A673 (cell line): ENCODE results near the gene TGIF2. TPM values are rescaled to one million over a fixed set of nuclear protein-coding genes. Genes with fewer than 3 reads are reported as not detected.

Source experiments
- BruUV-seq: library from RNA; stranded (reverse); fragments of 400-500 nt; replicated peaks from 2 replicates; lab custom pipeline; 2021; lab: Mats Ljungman, UMichigan
- CTCF ChIA-PET: fragments of 300-600 bp; sonication (Branson Sonifier 250); formaldehyde crosslinking; loops from one replicate; lab custom pipeline; 2022; ENCODE audit warnings: antibody characterized with exemption; lab: Charles Lee
- POLR2A ChIA-PET: fragments of 300-600 bp; sonication (Branson Sonifier 250); formaldehyde crosslinking; loops from one replicate; lab custom pipeline; 2022; ENCODE audit warnings: antibody characterized with exemption; ENCODE audit not compliant: low non-redundant PET; lab: Charles Lee
- DNase-seq: peaks from one replicate; pipeline ENCODE4 v3.0.0-alpha.2; 2015; ENCODE audit warnings: low spot score
- H3K27ac ChIP-seq: fragments of 200-600 bp; sonication (generic); 2 replicates; pipeline ENCODE4 v1.5.1; 2016; ENCODE audit warnings: mixed run types, low read depth, mild to moderate bottlenecking, mixed read lengths, antibody characterized with exemption, low read length; ENCODE audit not compliant: poor library complexity, severe bottlenecking
- H3K27me3 ChIP-seq: fragments of 200-600 bp; sonication (generic); replicated peaks from 2 replicates; pipeline ENCODE4 v1.6.1; 2017; ENCODE audit warnings: mixed run types, low read depth, mild to moderate bottlenecking, mixed read lengths, antibody characterized with exemption, low read length; ENCODE audit not compliant: insufficient read depth, poor library complexity
- H3K36me3 ChIP-seq: fragments of 200-600 bp; sonication (generic); 2 replicates; pipeline ENCODE4 v1.6.1; 2016; ENCODE audit warnings: mixed run types, mild to moderate bottlenecking, mixed read lengths, antibody characterized with exemption, low read length; ENCODE audit not compliant: insufficient read depth, poor library complexity, severe bottlenecking
- H3K4me1 ChIP-seq: fragments of 200-600 bp; sonication (generic); 2 replicates; pipeline ENCODE4 v1.6.1; 2017; ENCODE audit warnings: mixed run types, mild to moderate bottlenecking, mixed read lengths, antibody characterized with exemption, low read length; ENCODE audit not compliant: insufficient read depth, poor library complexity, severe bottlenecking
- H3K4me3 ChIP-seq: fragments of 200-600 bp; sonication (generic); 2 replicates; pipeline ENCODE4 v1.5.1; 2016; ENCODE audit warnings: low read depth, mixed run types, mild to moderate bottlenecking, mixed read lengths, low read length; ENCODE audit not compliant: poor library complexity, severe bottlenecking
- H3K9me3 ChIP-seq: fragments of 200-600 bp; sonication (generic); 2 replicates; pipeline ENCODE4 v1.6.1; 2016; ENCODE audit warnings: mixed run types, low read depth, mild to moderate bottlenecking, mixed read lengths, antibody characterized with exemption, low read length; ENCODE audit not compliant: poor library complexity, severe bottlenecking
- EZH2 ChIP-seq: fragments of 200-600 bp; sonication (generic); IDR thresholded peaks from 2 replicates; pipeline ENCODE4 v1.6.1; 2017; ENCODE audit warnings: borderline replicate concordance, low read depth, mild to moderate bottlenecking, mixed read lengths, antibody characterized with exemption, low read length; ENCODE audit not compliant: poor library complexity, severe bottlenecking
- intact Hi-C: fragments of 100-400 bp; cut with micrococcal nuclease; formaldehyde crosslinking; loops from one replicate; pipeline ENCODE4 v1.10.0; 2022; ENCODE audit not compliant: unreplicated experiment
- total RNA-seq: library from RNA; stranded (reverse); gene quantifications from 2 replicates; pipeline ENCODE4 v1.2.3, GENCODE V29; 2021
- TF ChIP-seq, protein P1 (sequence below): fragments of 300-800, 200-600 bp; sonication (generic); conservative IDR thresholded peaks from 2 replicates; pipeline ENCODE4 v1.5.1; 2017; ENCODE audit warnings: low read depth, mild to moderate bottlenecking, antibody characterized with exemption, low read length, moderate library complexity, mixed read lengths

TGIF2 gene
- total RNA-seq, 1 experiment from 2014 or later, result 59.0 TPM

DNA sequence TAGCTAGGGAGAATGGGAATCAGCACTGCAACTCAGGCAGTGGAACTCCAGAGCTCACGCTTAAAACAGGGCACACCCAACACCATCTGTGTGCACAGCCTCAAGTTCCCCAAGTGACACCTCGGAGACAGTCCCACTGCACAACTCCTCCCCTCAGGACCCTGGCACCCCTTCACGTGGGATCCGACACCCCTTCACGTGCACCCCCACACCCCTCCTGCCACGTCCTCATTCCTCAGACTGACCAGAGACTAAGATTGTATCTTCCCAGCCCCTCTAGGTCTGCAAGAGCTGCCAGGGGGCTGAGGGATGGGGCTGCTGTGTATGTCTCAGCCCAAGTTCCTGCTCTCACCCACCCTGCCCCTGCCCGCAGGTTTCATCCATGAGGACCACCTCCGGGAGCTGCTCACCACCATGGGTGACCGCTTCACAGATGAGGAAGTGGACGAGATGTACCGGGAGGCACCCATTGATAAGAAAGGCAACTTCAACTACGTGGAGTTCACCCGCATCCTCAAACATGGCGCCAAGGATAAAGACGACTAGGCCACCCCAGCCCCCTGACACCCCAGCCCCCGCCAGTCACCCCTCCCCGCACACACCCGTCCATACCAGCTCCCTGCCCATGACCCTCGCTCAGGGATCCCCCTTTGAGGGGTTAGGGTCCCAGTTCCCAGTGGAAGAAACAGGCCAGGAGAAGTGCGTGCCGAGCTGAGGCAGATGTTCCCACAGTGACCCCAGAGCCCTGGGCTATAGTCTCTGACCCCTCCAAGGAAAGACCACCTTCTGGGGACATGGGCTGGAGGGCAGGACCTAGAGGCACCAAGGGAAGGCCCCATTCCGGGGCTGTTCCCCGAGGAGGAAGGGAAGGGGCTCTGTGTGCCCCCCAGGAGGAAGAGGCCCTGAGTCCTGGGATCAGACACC, 24.4 kb upstream of the TGIF2 start:
- Histone ChIP-seq H3K4me1 (peaks cover 3% of the 10 kb centered on the region), H3K4me3 (no peak overlapping the region), H3K27me3 (no peaks in the 10 kb centered on the region), H3K9me3 (no peaks in the 10 kb centered on the region), H3K36me3 (no peaks in the 10 kb centered on the region), H3K27ac (no peak overlapping the region)
- DNase-seq, result no peak
- TF ChIP-seq, protein P1, sequence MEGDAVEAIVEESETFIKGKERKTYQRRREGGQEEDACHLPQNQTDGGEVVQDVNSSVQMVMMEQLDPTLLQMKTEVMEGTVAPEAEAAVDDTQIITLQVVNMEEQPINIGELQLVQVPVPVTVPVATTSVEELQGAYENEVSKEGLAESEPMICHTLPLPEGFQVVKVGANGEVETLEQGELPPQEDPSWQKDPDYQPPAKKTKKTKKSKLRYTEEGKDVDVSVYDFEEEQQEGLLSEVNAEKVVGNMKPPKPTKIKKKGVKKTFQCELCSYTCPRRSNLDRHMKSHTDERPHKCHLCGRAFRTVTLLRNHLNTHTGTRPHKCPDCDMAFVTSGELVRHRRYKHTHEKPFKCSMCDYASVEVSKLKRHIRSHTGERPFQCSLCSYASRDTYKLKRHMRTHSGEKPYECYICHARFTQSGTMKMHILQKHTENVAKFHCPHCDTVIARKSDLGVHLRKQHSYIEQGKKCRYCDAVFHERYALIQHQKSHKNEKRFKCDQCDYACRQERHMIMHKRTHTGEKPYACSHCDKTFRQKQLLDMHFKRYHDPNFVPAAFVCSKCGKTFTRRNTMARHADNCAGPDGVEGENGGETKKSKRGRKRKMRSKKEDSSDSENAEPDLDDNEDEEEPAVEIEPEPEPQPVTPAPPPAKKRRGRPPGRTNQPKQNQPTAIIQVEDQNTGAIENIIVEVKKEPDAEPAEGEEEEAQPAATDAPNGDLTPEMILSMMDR, result no peak
- no peak for TF ChIP-seq EZH2
- POLR2A ChIA-PET, result no interaction called here
- CTCF ChIA-PET, result no interaction called here
- intact Hi-C loops, result no loop called here
- no TSS peak for BruUV-seq

DNA sequence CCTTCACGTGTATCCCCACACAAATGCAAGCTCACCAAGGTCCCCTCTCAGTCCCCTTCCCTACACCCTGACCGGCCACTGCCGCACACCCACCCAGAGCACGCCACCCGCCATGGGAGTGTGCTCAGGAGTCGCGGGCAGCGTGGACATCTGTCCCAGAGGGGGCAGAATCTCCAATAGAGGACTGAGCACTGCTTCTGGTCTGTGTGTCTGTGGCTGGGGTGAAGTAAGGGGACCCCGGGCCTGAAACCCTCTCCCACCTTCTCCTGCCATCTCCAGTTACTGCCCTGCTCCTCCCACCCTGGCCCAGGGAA, 23.8 kb upstream of the TGIF2 start:
- BruUV-seq, result no TSS peak
- TF ChIP-seq EZH2, result no peak
- TF ChIP-seq, protein P1, result no peak
- no peaks in the 10 kb centered on the region for H3K9me3 ChIP-seq
- no peak overlapping the region for H3K4me3 ChIP-seq
- no peak for DNase-seq
- H3K36me3 ChIP-seq, result no peaks in the 10 kb centered on the region
- POLR2A ChIA-PET, result no interaction called here
- no peaks in the 10 kb centered on the region for H3K4me1 ChIP-seq
- H3K27me3 ChIP-seq, result no peaks in the 10 kb centered on the region
- H3K27ac ChIP-seq, result no peak overlapping the region
- intact Hi-C loops, result no loop called here
- CTCF ChIA-PET, result no interaction called here

DNA sequence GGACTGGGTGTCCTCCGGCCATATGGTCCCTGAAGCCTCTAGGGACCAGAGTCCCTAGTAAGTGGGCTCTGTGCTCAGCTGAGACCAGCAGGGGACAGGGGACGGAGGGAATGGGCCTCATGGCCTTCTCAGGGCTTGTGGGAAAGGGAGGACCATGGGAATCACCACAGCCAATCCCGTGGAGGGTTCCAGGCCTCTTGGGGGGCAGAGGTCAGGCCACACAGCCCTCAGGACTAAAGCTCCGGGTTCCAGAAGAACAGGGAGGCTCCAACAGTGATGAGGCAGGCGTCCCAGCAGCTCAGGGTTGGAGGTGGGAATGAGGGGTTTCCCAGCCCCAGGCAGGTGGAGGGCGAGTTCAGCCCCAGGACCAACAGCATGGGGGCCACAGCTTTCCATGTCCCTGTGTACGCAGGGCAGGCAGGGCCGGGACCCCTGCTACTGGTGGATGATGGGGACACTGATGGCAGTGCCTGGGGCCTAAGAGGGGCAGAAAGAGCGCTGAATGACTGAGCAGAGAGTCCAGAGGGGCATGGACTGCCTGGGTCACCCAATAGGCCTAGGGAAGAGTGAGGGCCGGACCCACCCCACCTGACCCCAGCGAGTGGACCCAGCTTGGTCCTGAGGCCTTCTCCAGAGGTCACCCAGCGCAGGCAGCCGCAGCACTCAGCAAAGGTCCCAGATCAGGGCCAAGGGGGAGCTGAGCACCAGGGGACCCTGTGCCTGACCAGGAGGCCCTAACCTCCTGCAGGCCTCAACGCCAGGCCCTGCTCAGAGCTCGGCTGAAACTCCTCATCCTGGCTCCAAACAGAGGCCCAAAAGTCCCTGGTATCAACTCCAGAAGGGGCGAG, 23.2 kb upstream of the TGIF2 start:
- Histone ChIP-seq H3K4me3 (no peak overlapping the region), H3K36me3 (no peaks in the 10 kb centered on the region), H3K9me3 (no peaks in the 10 kb centered on the region), H3K27me3 (no peaks in the 10 kb centered on the region), H3K27ac (no peak overlapping the region), H3K4me1 (no peaks in the 10 kb centered on the region)
- intact Hi-C loops, result no loop called here
- CTCF ChIA-PET, result no interaction called here
- no TSS peak for BruUV-seq
- TF ChIP-seq, protein P1, result no peak
- TF ChIP-seq EZH2, result no peak
- DNase-seq, result no peak
- POLR2A ChIA-PET, result no interaction called here
